K562 (cell line): ENCODE measurements around the gene TRERF1. TPM values are rescaled to one million over a fixed set of nuclear protein-coding genes. Genes with fewer than 3 reads are reported as not detected.
A peak's percentile ranks its signal among the peaks of the same experiment; 100 is the strongest.

Source experiments
- ATAC-seq: fragments of 200-7000 bp; cut with Tn5 transposase; 3 replicates; pipeline ENCODE4 v1.9.1; 2020; ENCODE audit warnings: moderate library complexity
- BruUV-seq: library from RNA; stranded (reverse); fragments of 400-500 nt; replicated peaks from 2 replicates; lab custom pipeline; 2021; lab: Mats Ljungman, UMichigan
- CTCF ChIA-PET: fragments of 300-600 bp; formaldehyde crosslinking; extraction: SDS; loops from one replicate; lab custom pipeline; 2021; ENCODE audit warnings: low intra/inter-chr PET ratio; lab: Yijun Ruan, JAX
- POLR2A ChIA-PET: fragments of 300-600, 350-650 bp; sonication (Branson Sonifier 250); formaldehyde crosslinking; extraction: SDS; loops from one replicate; lab custom pipeline; 2021; ENCODE audit warnings: antibody characterized with exemption, inconsistent platforms; lab: Yijun Ruan, JAX
- DNase-seq, 4 experiments: peaks; one replicate each; pipeline versions ENCODE4 v3.0.0 to v3.0.0-alpha.2; 2011 to 2018; ENCODE audit warnings: low spot score in 3 of 4, mixed read lengths in 3 of 4; ENCODE audit errors: extremely low read depth in 1 of 4
- FAIRE-seq: peaks from 2 replicates; lab custom pipeline; 2011; peaks lifted over from hg19 to GRCh38; lab: Jason Lieb, UNC
- H2AFZ ChIP-seq: 2 replicates; pipeline ENCODE4 v1.6.0; 2011; ENCODE audit warnings: low read depth, low read length, control low read depth, inconsistent platforms
- H3K27ac ChIP-seq: fragments of 200-600 bp; 3 replicates; pipeline ENCODE4 v1.8.0; 2011; ENCODE audit warnings: low read depth, mild to moderate bottlenecking, control low read depth, inconsistent platforms, low read length, moderate library complexity, mixed read lengths; ENCODE audit errors: extremely low read depth
- H3K27me3 ChIP-seq, 2 experiments: fragments of 300-600 bp in 1 of 2; 2 replicates in 1 of 2; 3 replicates in 1 of 2; pipeline versions ENCODE4 v1.6.0 to v1.8.0; 2011; ENCODE audit warnings: inconsistent platforms in 2 of 2, low read length in 2 of 2, mild to moderate bottlenecking in 1 of 2, mixed read lengths in 1 of 2, moderate library complexity in 1 of 2; ENCODE audit not compliant: control insufficient read depth in 2 of 2, insufficient read depth in 2 of 2
- H3K36me3 ChIP-seq: fragments of 300-600 bp; 3 replicates; pipeline ENCODE4 v1.8.0; 2011; ENCODE audit warnings: mild to moderate bottlenecking, low read length, inconsistent platforms; ENCODE audit not compliant: control insufficient read depth, insufficient read depth
- H3K4me1 ChIP-seq, 2 experiments: fragments of 200-600 bp in 1 of 2; replicated peaks in 1 of 2; 2 replicates in 1 of 2; 3 replicates in 1 of 2; pipeline versions ENCODE4 v1.5.1 to v1.8.0; 2011; ENCODE audit warnings: inconsistent platforms in 2 of 2, low read length in 2 of 2, mild to moderate bottlenecking in 1 of 2, mixed read lengths in 1 of 2, moderate library complexity in 1 of 2; ENCODE audit not compliant: control insufficient read depth in 2 of 2, insufficient read depth in 2 of 2
- H3K4me2 ChIP-seq: 2 replicates; pipeline ENCODE4 v1.6.1; 2011; ENCODE audit warnings: low read length, control low read depth, inconsistent platforms, mixed read lengths; ENCODE audit not compliant: insufficient read depth
- H3K4me3 ChIP-seq: fragments of 200-600 bp; sonication (generic), shearing (Covaris generic); 2 replicates; pipeline ENCODE4 v1.5.1; 2016; ENCODE audit warnings: control low read depth, inconsistent platforms
- H3K79me2 ChIP-seq: fragments of 200-600 bp; 3 replicates; pipeline ENCODE4 v1.8.0; 2011; ENCODE audit warnings: low read length, inconsistent platforms; ENCODE audit not compliant: control insufficient read depth, insufficient read depth
- H3K9ac ChIP-seq, 2 experiments: 2 replicates each; pipeline versions ENCODE4 v1.6.0 to v1.6.1; 2011; ENCODE audit warnings: low read depth in 2 of 2, low read length in 2 of 2, control low read depth in 1 of 2, inconsistent platforms in 1 of 2, mild to moderate bottlenecking in 1 of 2, mixed read lengths in 1 of 2; ENCODE audit not compliant: insufficient read depth in 1 of 2
- H3K9me1 ChIP-seq: one replicate; pipeline ENCODE4 v1.6.0; 2011; ENCODE audit warnings: inconsistent platforms, mild to moderate bottlenecking, low read length, moderate library complexity; ENCODE audit not compliant: control insufficient read depth, insufficient read depth
- H3K9me3 ChIP-seq: replicated peaks from 2 replicates; pipeline ENCODE4 v1.5.1; 2011; ENCODE audit warnings: low read depth, low read length, inconsistent platforms; ENCODE audit not compliant: control insufficient read depth, insufficient read depth
- H4K20me1 ChIP-seq: replicated peaks from 2 replicates; pipeline ENCODE4 v1.6.1; 2011; ENCODE audit warnings: low read length, inconsistent platforms, mixed read lengths; ENCODE audit not compliant: control insufficient read depth, insufficient read depth
- AFF1 ChIP-seq, 2 experiments: fragments of 450-650 bp; IDR thresholded peaks; 2 replicates each; pipeline ENCODE4 v1.6.1; 2018; ENCODE audit warnings: mild to moderate bottlenecking in 2 of 2, low read depth in 1 of 2; ENCODE audit not compliant: partially characterized antibody in 2 of 2
- PHF21A ChIP-seq: fragments of 450-650 bp; IDR thresholded peaks from 2 replicates; pipeline ENCODE4 v1.6.1; 2017; ENCODE audit warnings: low read depth, borderline replicate concordance
- REST ChIP-seq, 2 experiments: fragments of 450-650 bp; formaldehyde crosslinking in 1 of 2; IDR thresholded peaks; 2 replicates each; pipeline versions ENCODE4 v1.4.0 to v1.6.1; 2014 to 2020; ENCODE audit warnings: mild to moderate bottlenecking in 2 of 2, borderline replicate concordance in 1 of 2, low read depth in 1 of 2
- ZBTB33 ChIP-seq: sonication (generic); formaldehyde crosslinking; IDR thresholded peaks from 2 replicates; pipeline ENCODE4 v1.8.1; 2023; ENCODE audit warnings: mild to moderate bottlenecking, missing genetic modification reagents
- WGBS: fragments of 100-300 bp; shearing (Covaris generic); methylation state at CpG from one replicate; pipeline ENCODE4 v1.1.6; 2016; ENCODE audit warnings: low coverage, mixed read lengths; ENCODE audit not compliant: insufficient coverage; ENCODE audit errors: missing lambda C conversion rate; 5-methylcytosine and 5-hydroxymethylcytosine counted together
- in situ Hi-C: fragments of 300-500 bp; cut with MboI; formaldehyde crosslinking; loops from 4 replicates; pipeline ENCODE4 v1.15.0; 2018; ENCODE audit warnings: inconsistent platforms, mixed read lengths
- intact Hi-C: fragments of 100-400 bp; cut with micrococcal nuclease; formaldehyde crosslinking; loops from 2 replicates; pipeline ENCODE4 v1.14.2; 2022
- polyA plus RNA-seq, 8 experiments: library from polyadenylated mRNA; depleted of rRNA in 4 of 8; stranded (reverse) in 5 of 8; unstranded in 3 of 8; fragments of >200 nt; fragmentation: Nextera tagmentation in 2 of 8; fragmentation: Illumina TruSeq in 1 of 8; extraction: Ambion mirVana in 2 of 8; extraction: Trizol in 1 of 8; gene quantifications; 2 replicates each; pipeline versions ENCODE4 v1.2.1 to v1.2.3, GENCODE V29; 2011 to 2014; ENCODE audit warnings: inconsistent platforms in 1 of 8, missing spikeins in 1 of 8
- total RNA-seq, 7 experiments: library from RNA; depleted of rRNA in 6 of 7; stranded (reverse); fragments of >200 nt in 6 of 7; fragmentation: Illumina TruSeq in 2 of 7; extraction: Trizol in 2 of 7; gene quantifications; 2 replicates each; pipeline versions ENCODE4 v1.2.1 to v1.2.3, GENCODE V29; 2011 to 2021; ENCODE audit warnings: low replicate concordance in 1 of 7

The TRERF1 gene
- total and polyA plus RNA-seq, 9 of the 15 experiments (the other 6 are each of a cell fraction or from before 2014, with no cell fraction given), result 0.04 to 0.20 (median 0.07) TPM; not detected in 3

GRCh38 chr6:42179261-42179944, 272.3 kb downstream of the TRERF1 start:
- in situ Hi-C loops, result no loop called here
- ChIA-PET CTCF (no interaction called here), POLR2A (interaction anchor here (0.8 to 1.3 kb wide), 3 partner anchors 9 to 392 kb away, joined by 3 to 5 read pairs (median 4); partner anchors contain the start of gene TOMM6)
- H3K9ac ChIP-seq, result no peak overlapping the region; a peak in 1 of 4 replicates
- no peaks in the 10 kb centered on the region for H4K20me1 ChIP-seq
- H3K4me2 ChIP-seq, result no peak overlapping the region
- ATAC-seq, result peak; percentile 17; the same call in 1 of the 3 replicates
- intact Hi-C loops, result no loop called here
- H3K4me3 ChIP-seq, result no peak overlapping the region
- H3K9me3 ChIP-seq, result no peaks in the 10 kb centered on the region
- DNase-seq, result no peak
- no peaks in the 10 kb centered on the region for H3K79me2 ChIP-seq
- H2AFZ ChIP-seq, result no peak overlapping the region
- 43% methylated on average over 20 of the region's 20 CpGs for WGBS
- H3K9me1 ChIP-seq, result no peaks in the 10 kb centered on the region
- BruUV-seq, result no TSS peak
- no peak for FAIRE-seq
- H3K4me1 ChIP-seq, result peaks cover 4 to 24% of the 10 kb centered on the region in 2 experiments; a peak in 4 of 5 replicates
- H3K27ac ChIP-seq, result no peak overlapping the region
- H3K27me3 ChIP-seq, result no peaks in the 10 kb centered on the region
- H3K36me3 ChIP-seq, result no peaks in the 10 kb centered on the region
- TF ChIP-seq PHF21A (no peak), ZBTB33 (CRISPR knock-in tag) (peak; percentile 57; the same call in 1 of the 2 replicates), REST (IDR thresholded peaks at IDR 0.05; ENCODE audit: borderline replicate concordance) (0 out of 2 replicates have a peak, but pooled peaks have one; percentile 10), REST (CRISPR knock-in tag; IDR thresholded peaks at IDR 0.05; ENCODE audit: low read depth) (no peak), AFF1 (IDR thresholded peaks at IDR 0.05; ENCODE audit: low read depth in 1 of 2, partially characterized antibody in 2 of 2) (no peak)
